K562 (cell line): Measurements from ENCODE around the gene KCNN3. TPM values are rescaled to one million over a fixed set of nuclear protein-coding genes. Genes with fewer than 3 reads are reported as not detected.

Experiments used
- IFI16 ChIP-seq: fragments of 250-450 bp; sonication (Bioruptor Pico); IDR thresholded peaks from 2 replicates; pipeline ENCODE4 v2.1.2; 2022; ENCODE audit warnings: mild to moderate bottlenecking, inconsistent platforms
- PTTG1 ChIP-seq: fragments of 450-650 bp; IDR thresholded peaks from 2 replicates; pipeline ENCODE4 v1.6.1; 2016; ENCODE audit warnings: low read depth, mild to moderate bottlenecking, missing genetic modification characterization, missing compliant biosample characterization
- RBM17 ChIP-seq: fragments of 200-400 bp; formaldehyde crosslinking; IDR thresholded peaks from 2 replicates; pipeline ENCODE4 v1.6.1; 2017; ENCODE audit warnings: low read depth, mild to moderate bottlenecking, low read length, borderline replicate concordance
- RFX7 ChIP-seq: fragments of 250-450 bp; sonication (Bioruptor Pico); IDR thresholded peaks from 2 replicates; pipeline ENCODE4 v1.5.1; 2021; ENCODE audit warnings: mild to moderate bottlenecking
- SETDB1 ChIP-seq: IDR thresholded peaks from one replicate; pipeline ENCODE4 v1.6.1; 2012; ENCODE audit warnings: low read length, control low read depth, inconsistent platforms
- YY1 ChIP-seq, 3 experiments: IDR thresholded peaks; 2 replicates each; pipeline ENCODE4 v1.6.1; 2011; ENCODE audit warnings: low read length in 2 of 3, mild to moderate bottlenecking in 2 of 3, moderate library complexity in 2 of 3, borderline replicate concordance in 1 of 3, control low read depth in 1 of 3, low read depth in 1 of 3; ENCODE audit not compliant: insufficient read depth in 3 of 3, insufficient replicate concordance in 2 of 3, control insufficient read depth in 1 of 3, insufficient read length in 1 of 3; ENCODE audit errors: extremely low read depth in 1 of 3
- ZNF184 ChIP-seq: sonication (generic); formaldehyde crosslinking; IDR thresholded peaks from 2 replicates; pipeline ENCODE4 v1.5.0; 2020; ENCODE audit warnings: missing genetic modification reagents
- ZNF518B ChIP-seq: fragments of 250-450 bp; sonication (Bioruptor Pico); IDR thresholded peaks from 2 replicates; pipeline ENCODE4 v1.5.0; 2021; ENCODE audit warnings: mild to moderate bottlenecking, moderate library complexity
- ZNF561 ChIP-seq: fragments of 450-650 bp; formaldehyde crosslinking; conservative IDR thresholded peaks from 2 replicates; pipeline ENCODE4 v1.4.0; 2020; ENCODE audit warnings: mild to moderate bottlenecking, moderate library complexity
- ZNF780A ChIP-seq: fragments of 250-450 bp; sonication (Bioruptor Pico); IDR thresholded peaks from 2 replicates; pipeline ENCODE4 v1.5.0; 2021; ENCODE audit warnings: mild to moderate bottlenecking
- polyA plus RNA-seq, 8 experiments: library from polyadenylated mRNA; depleted of rRNA in 4 of 8; stranded (reverse) in 5 of 8; unstranded in 3 of 8; fragments of >200 nt; fragmentation: Nextera tagmentation in 2 of 8; fragmentation: Illumina TruSeq in 1 of 8; extraction: Ambion mirVana in 2 of 8; extraction: Trizol in 1 of 8; gene quantifications; 2 replicates each; pipeline versions ENCODE4 v1.2.1 to v1.2.3, GENCODE V29; 2011 to 2014; ENCODE audit warnings: inconsistent platforms in 1 of 8, missing spikeins in 1 of 8
- total RNA-seq, 7 experiments: library from RNA; depleted of rRNA in 6 of 7; stranded (reverse); fragments of >200 nt in 6 of 7; fragmentation: Illumina TruSeq in 2 of 7; extraction: Trizol in 2 of 7; gene quantifications; 2 replicates each; pipeline versions ENCODE4 v1.2.1 to v1.2.3, GENCODE V29; 2011 to 2021; ENCODE audit warnings: low replicate concordance in 1 of 7

KCNN3 gene
- total and polyA plus RNA-seq, 9 of the 15 experiments (the other 6 are each of a cell fraction or from before 2014, with no cell fraction given), result 0.02 to 0.03 TPM; not detected in 7

- TF ChIP-seq ZNF518B (no peak), IFI16 (CRISPR knock-in tag) (no peak), ZNF561 (CRISPR knock-in tag) (no peak), ZNF780A (CRISPR knock-in tag) (no peak), RBM17 (no peak), RFX7 (CRISPR knock-in tag) (no peak), ZNF184 (CRISPR knock-in tag) (no peak), YY1 (IDR thresholded peaks at IDR 0.05; ENCODE audit: borderline replicate concordance in 1 of 3, control insufficient read depth in 1 of 3, extremely low read depth in 1 of 3, insufficient read depth in 3 of 3, insufficient read length in 1 of 3, insufficient replicate concordance in 2 of 3, low read depth in 1 of 3, low read length in 2 of 3) (no peak), SETDB1 (no peak), PTTG1 (tag) (no peak)
These were observed 70.9 kb downstream of the KCNN3 start (continued) for GRCh38 chr1:154799188-154799587.
